H9 (cell line): Measurements from ENCODE around the gene PLEKHM3. TPM values are rescaled to one million over a fixed set of nuclear protein-coding genes. Genes with fewer than 3 reads are reported as not detected.

Experiments
- DNase-seq: peaks from one replicate; pipeline ENCODE4 v3.0.0-alpha.2; 2017
- H2AFZ ChIP-seq: one replicate; pipeline ENCODE4 v1.6.1; 2013; ENCODE audit warnings: mild to moderate bottlenecking, low read length, control low read depth, moderate library complexity
- H2AK5ac ChIP-seq: 2 replicates; pipeline ENCODE4 v1.6.1; 2013; ENCODE audit warnings: low read length, control low read depth, mixed read lengths; ENCODE audit not compliant: insufficient read length
- H2BK120ac ChIP-seq: one replicate; pipeline ENCODE4 v1.6.1; 2013; ENCODE audit warnings: low read depth, mild to moderate bottlenecking, low read length, control low read depth, inconsistent platforms; ENCODE audit not compliant: poor library complexity, severe bottlenecking
- H2BK12ac ChIP-seq: 2 replicates; pipeline ENCODE4 v1.6.1; 2013; ENCODE audit warnings: low read length, control low read depth, mixed read lengths, low read depth; ENCODE audit not compliant: insufficient read length
- H2BK15ac ChIP-seq: 2 replicates; pipeline ENCODE4 v1.6.1; 2013; ENCODE audit warnings: low read depth, low read length, control low read depth
- H2BK20ac ChIP-seq: one replicate; pipeline ENCODE4 v1.6.1; 2013; ENCODE audit warnings: low read depth, mild to moderate bottlenecking, low read length, control low read depth, inconsistent platforms; ENCODE audit not compliant: poor library complexity, severe bottlenecking
- H2BK5ac ChIP-seq: 2 replicates; pipeline ENCODE4 v1.6.1; 2013; ENCODE audit warnings: low read length, control low read depth, mixed read lengths; ENCODE audit not compliant: insufficient read length
- H3K14ac ChIP-seq: 2 replicates; pipeline ENCODE4 v1.6.1; 2013; ENCODE audit warnings: low read length, control low read depth; ENCODE audit not compliant: insufficient read depth
- H3K18ac ChIP-seq: 2 replicates; pipeline ENCODE4 v1.6.1; 2013; ENCODE audit warnings: low read depth, mild to moderate bottlenecking, mixed read lengths, low read length, control low read depth; ENCODE audit not compliant: insufficient read length
- H3K23ac ChIP-seq: 2 replicates; pipeline ENCODE4 v1.6.1; 2013; ENCODE audit warnings: low read length, control low read depth, mixed read lengths, low read depth; ENCODE audit not compliant: insufficient read length
- H3K23me2 ChIP-seq: 2 replicates; pipeline ENCODE4 v1.6.1; 2013; ENCODE audit warnings: low read depth, mild to moderate bottlenecking, mixed read lengths, low read length, control low read depth; ENCODE audit not compliant: insufficient read length, poor library complexity, severe bottlenecking
- H3K27ac ChIP-seq: 2 replicates; pipeline ENCODE4 v1.5.1; 2013; ENCODE audit warnings: low read length, control low read depth, mixed read lengths, low read depth; ENCODE audit not compliant: insufficient read length
- H3K27me3 ChIP-seq: 2 replicates; pipeline ENCODE4 v1.6.1; 2013; ENCODE audit warnings: low read length, control low read depth, inconsistent platforms; ENCODE audit not compliant: insufficient read depth
- H3K4ac ChIP-seq: 2 replicates; pipeline ENCODE4 v1.6.1; 2013; ENCODE audit warnings: low read depth, mild to moderate bottlenecking, control low read depth, inconsistent platforms, low read length, moderate library complexity
- H3K4me1 ChIP-seq: 2 replicates; pipeline ENCODE4 v1.6.1; 2013; ENCODE audit warnings: low read length, control low read depth, inconsistent platforms; ENCODE audit not compliant: insufficient read depth
- H3K4me2 ChIP-seq: 2 replicates; pipeline ENCODE4 v1.6.1; 2013; ENCODE audit warnings: low read length, control low read depth, mixed read lengths; ENCODE audit not compliant: insufficient read length, insufficient read depth
- H3K56ac ChIP-seq: 2 replicates; pipeline ENCODE4 v1.6.1; 2013; ENCODE audit warnings: low read depth, mild to moderate bottlenecking, mixed read lengths, low read length, control low read depth; ENCODE audit not compliant: insufficient read length
- H3K79me1 ChIP-seq: 2 replicates; pipeline ENCODE4 v1.6.1; 2013; ENCODE audit warnings: low read depth, mild to moderate bottlenecking, moderate library complexity, low read length, control low read depth, inconsistent platforms; ENCODE audit not compliant: insufficient read depth, poor library complexity, severe bottlenecking
- H3K79me2 ChIP-seq: 2 replicates; pipeline ENCODE4 v1.6.1; 2013; ENCODE audit warnings: low read length, control low read depth, inconsistent platforms; ENCODE audit not compliant: insufficient read depth
- H3K9ac ChIP-seq: 2 replicates; pipeline ENCODE4 v1.6.1; 2013; ENCODE audit warnings: low read length, control low read depth, mixed read lengths; ENCODE audit not compliant: insufficient read length; ENCODE audit errors: extremely low read depth
- H3K9me3 ChIP-seq: one replicate; pipeline ENCODE4 v1.6.1; 2013; ENCODE audit warnings: low read depth, low read length, inconsistent platforms; ENCODE audit not compliant: control insufficient read depth
- H3T11ph ChIP-seq: one replicate; pipeline ENCODE4 v1.6.1; 2013; ENCODE audit warnings: mild to moderate bottlenecking, low read length, control low read depth, inconsistent platforms
- H4K20me1 ChIP-seq: one replicate; pipeline ENCODE4 v1.6.1; 2013; ENCODE audit not compliant: control insufficient read depth, insufficient read length, insufficient read depth
- H4K5ac ChIP-seq: 2 replicates; pipeline ENCODE4 v1.6.1; 2013; ENCODE audit warnings: low read depth, mild to moderate bottlenecking, mixed read lengths, low read length, control low read depth; ENCODE audit not compliant: insufficient read length
- H4K8ac ChIP-seq: replicated peaks from 2 replicates; pipeline ENCODE4 v1.6.1; 2013; ENCODE audit warnings: low read length, control low read depth, mixed read lengths, low read depth; ENCODE audit not compliant: insufficient read length
- H4K91ac ChIP-seq: 2 replicates; pipeline ENCODE4 v1.6.1; 2013; ENCODE audit warnings: low read depth, mild to moderate bottlenecking, moderate library complexity, mixed read lengths, low read length, control low read depth; ENCODE audit not compliant: insufficient read length
- H3K27ac Mint-ChIP-seq, 3 experiments: 2 replicates in 2 of 3; 3 replicates in 1 of 3; pipeline ENCODE4 v1.8.0; 2020 to 2021; ENCODE audit warnings: mixed read lengths in 3 of 3, mild to moderate bottlenecking in 1 of 3, moderate library complexity in 1 of 3
- H3K27me3 Mint-ChIP-seq: 2 replicates; pipeline ENCODE4 v1.8.0; 2021; ENCODE audit warnings: low read depth, mild to moderate bottlenecking, moderate library complexity, mixed read lengths
- H3K36me3 Mint-ChIP-seq, 3 experiments: 2 replicates in 2 of 3; 3 replicates in 1 of 3; pipeline ENCODE4 v1.8.0; 2020 to 2021; ENCODE audit warnings: low read depth in 3 of 3, mixed read lengths in 3 of 3; ENCODE audit not compliant: insufficient read depth in 1 of 3
- H3K4me1 Mint-ChIP-seq, 2 experiments: 2 replicates each; pipeline ENCODE4 v1.8.0; 2020; ENCODE audit warnings: mixed read lengths in 2 of 2
- H3K4me3 Mint-ChIP-seq, 2 experiments: 2 replicates in 1 of 2; 3 replicates in 1 of 2; pipeline ENCODE4 v1.8.0; 2020 to 2021; ENCODE audit warnings: mild to moderate bottlenecking in 2 of 2, mixed read lengths in 2 of 2, moderate library complexity in 1 of 2
- H3K9me3 Mint-ChIP-seq, 2 experiments: 2 replicates in 1 of 2; 3 replicates in 1 of 2; pipeline ENCODE4 v1.8.0; 2020; ENCODE audit warnings: mild to moderate bottlenecking in 2 of 2, mixed read lengths in 2 of 2, moderate library complexity in 1 of 2
- CTCF ChIP-seq: fragments of 200-600 bp; sonication (generic); conservative IDR thresholded peaks from 3 replicates; pipeline ENCODE4 v1.8.0; 2021; ENCODE audit warnings: antibody characterized with exemption, mild to moderate bottlenecking
- WGBS: extraction: QIAGEN DNeasy Blood & Tissue Kit; methylation state at CpG from one replicate; pipeline ENCODE4 v1.1.7; 2013; ENCODE audit warnings: missing lambda C conversion rate, low lambda C conversion rate, mixed read lengths; ENCODE audit not compliant: insufficient read length; ENCODE audit errors: extremely low coverage; 5-methylcytosine and 5-hydroxymethylcytosine counted together
- total RNA-seq: library from RNA; stranded (reverse); gene quantifications from 2 replicates; pipeline ENCODE4 v1.2.1, GENCODE V29; 2021

PLEKHM3 gene
- total RNA-seq, 1 experiment from 2014 or later, result 7.5 TPM

- H3K9me3 Mint-ChIP-seq, result no peaks in the 10 kb centered on the region
- Histone ChIP-seq H3T11ph (no peak overlapping the region), H3K27ac (no peak overlapping the region), H2AFZ (no peak overlapping the region), H3K4me2 (no peak overlapping the region), H2BK5ac (no peak overlapping the region), H2BK15ac (no peak overlapping the region), H3K9me3 (no peaks in the 10 kb centered on the region), H3K27me3 (no peaks in the 10 kb centered on the region), H2BK12ac (no peak overlapping the region), H3K56ac (no peak overlapping the region), H4K91ac (no peak overlapping the region), H2AK5ac (no peak overlapping the region), H4K8ac (no peak overlapping the region), H3K4ac (no peak overlapping the region), H3K9ac (no peak overlapping the region), H3K79me1 (no peaks in the 10 kb centered on the region), H3K14ac (no peak overlapping the region), H3K79me2 (no peaks in the 10 kb centered on the region), H3K23ac (no peak overlapping the region), H3K18ac (no peak overlapping the region), H4K20me1 (no peaks in the 10 kb centered on the region), H4K5ac (no peak overlapping the region), H3K23me2 (no peaks in the 10 kb centered on the region), H2BK120ac (no peak overlapping the region), H3K4me1 (no peaks in the 10 kb centered on the region), H2BK20ac (no peak overlapping the region)
- H3K4me1 Mint-ChIP-seq, result peaks cover 9 to 14% of the 10 kb centered on the region in 2 experiments
- H3K4me3 Mint-ChIP-seq, result no peak overlapping the region
- no peaks in the 10 kb centered on the region for H3K36me3 Mint-ChIP-seq
- TF ChIP-seq CTCF, result peak; percentile 34; the same call in 2 of the 3 replicates
- no peak for DNase-seq
- H3K27me3 Mint-ChIP-seq, result no peaks in the 10 kb centered on the region
- WGBS, result no CpG with 5 or more reads among the region's 4 CpGs
- H3K27ac Mint-ChIP-seq, result no peak overlapping the region
Observed at GRCh38 chr2:207861789-207862188, 163.5 kb downstream of the PLEKHM3 start.
